ENCODE measurements around the gene TELO2.

The TELO2 gene

GRCh38 chr16:1530349-1530882 is 37.3 kb downstream of the TELO2 start:
- no peak for TF ChIP-seq CTCF (conservative IDR thresholded peaks at IDR 0.05; ENCODE audit: low read length)
- DNase-seq (ENCODE audit: low read depth), result no peak
- no peak overlapping the region; the same call in 1 of the 2 replicates for H3K4me3 ChIP-seq (ENCODE audit: low read length)

GRCh38 chr16:1530883-1531637 is 37.9 kb downstream of the TELO2 start:
- H3K4me3 ChIP-seq (ENCODE audit: low read length), result peak overlapping the region; percentile 33
- peak; percentile 96 for DNase-seq (ENCODE audit: low read depth)
- 0 out of 2 replicates have a peak, but pooled peaks have one; percentile 2 for TF ChIP-seq CTCF (conservative IDR thresholded peaks at IDR 0.05; ENCODE audit: low read length)

- peak overlapping the region; percentile 33 for H3K4me3 ChIP-seq (ENCODE audit: low read length)
- no peak for DNase-seq (ENCODE audit: low read depth)
- TF ChIP-seq CTCF (conservative IDR thresholded peaks at IDR 0.05; ENCODE audit: low read length), result no peak
Observed at GRCh38 chr16:1531638-1531910, 38.4 kb downstream of the TELO2 start.

- peak overlapping the region; percentile 18 for H3K4me3 ChIP-seq (ENCODE audit: low read length)
- DNase-seq (ENCODE audit: low read depth), result peak; percentile 65
- TF ChIP-seq CTCF (conservative IDR thresholded peaks at IDR 0.05; ENCODE audit: low read length), result no peak
Observed at GRCh38 chr16:1532081-1532760, 39.1 kb downstream of the TELO2 start.

GRCh38 chr16:1532771-1533170 is 39.6 kb downstream of the TELO2 start:
- TF ChIP-seq CTCF (conservative IDR thresholded peaks at IDR 0.05; ENCODE audit: low read length), result no peak
- DNase-seq (ENCODE audit: low read depth), result no peak
- H3K4me3 ChIP-seq (ENCODE audit: low read length), result peak overlapping the region; percentile 78

- TF ChIP-seq CTCF (conservative IDR thresholded peaks at IDR 0.05; ENCODE audit: low read length), result no peak
- peak; percentile 89 for DNase-seq (ENCODE audit: low read depth)
- H3K4me3 ChIP-seq (ENCODE audit: low read length), result peak within 1 kb of the TSS; percentile 78
Observed at GRCh38 chr16:1533443-1533951, 40.3 kb downstream of the TELO2 start, which contains the start of gene TMEM204. Gene TMEM204, plus strand, starts transcription at chr16:1533666. Its CDS starts 610 bp downstream, at chr16:1534276.
